Measurements from ENCODE around the gene ARFGAP1. TPM values are rescaled to one million over a fixed set of nuclear protein-coding genes. Genes with fewer than 3 reads are reported as not detected.
A peak's percentile ranks its signal among the peaks of the same experiment; 100 is the strongest.

Gene ARFGAP1
- total RNA-seq, 1 donor from 2014 or later, result 93.6 TPM

- H3K4me3 Mint-ChIP-seq (ENCODE audit: unreplicated experiment), result no peak within 1 kb of the TSS
- H3K36me3 Mint-ChIP-seq (ENCODE audit: unreplicated experiment), result no peaks in the 10 kb centered on the region
- H3K4me1 Mint-ChIP-seq (ENCODE audit: low read depth, unreplicated experiment), result peaks cover 3% of the 10 kb centered on the region
- TF ChIP-seq, protein P1, sequence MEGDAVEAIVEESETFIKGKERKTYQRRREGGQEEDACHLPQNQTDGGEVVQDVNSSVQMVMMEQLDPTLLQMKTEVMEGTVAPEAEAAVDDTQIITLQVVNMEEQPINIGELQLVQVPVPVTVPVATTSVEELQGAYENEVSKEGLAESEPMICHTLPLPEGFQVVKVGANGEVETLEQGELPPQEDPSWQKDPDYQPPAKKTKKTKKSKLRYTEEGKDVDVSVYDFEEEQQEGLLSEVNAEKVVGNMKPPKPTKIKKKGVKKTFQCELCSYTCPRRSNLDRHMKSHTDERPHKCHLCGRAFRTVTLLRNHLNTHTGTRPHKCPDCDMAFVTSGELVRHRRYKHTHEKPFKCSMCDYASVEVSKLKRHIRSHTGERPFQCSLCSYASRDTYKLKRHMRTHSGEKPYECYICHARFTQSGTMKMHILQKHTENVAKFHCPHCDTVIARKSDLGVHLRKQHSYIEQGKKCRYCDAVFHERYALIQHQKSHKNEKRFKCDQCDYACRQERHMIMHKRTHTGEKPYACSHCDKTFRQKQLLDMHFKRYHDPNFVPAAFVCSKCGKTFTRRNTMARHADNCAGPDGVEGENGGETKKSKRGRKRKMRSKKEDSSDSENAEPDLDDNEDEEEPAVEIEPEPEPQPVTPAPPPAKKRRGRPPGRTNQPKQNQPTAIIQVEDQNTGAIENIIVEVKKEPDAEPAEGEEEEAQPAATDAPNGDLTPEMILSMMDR (IDR thresholded peaks at IDR 0.05; ENCODE audit: partially characterized antibody, unreplicated experiment), result no peak
- peak; percentile 58 for DNase-seq
- H3K27me3 Mint-ChIP-seq (ENCODE audit: unreplicated experiment), result peaks cover 20% of the 10 kb centered on the region
- peaks cover 7% of the 10 kb centered on the region for H3K9me3 Mint-ChIP-seq (ENCODE audit: unreplicated experiment)
- H3K27ac Mint-ChIP-seq (ENCODE audit: unreplicated experiment), result no peak within 1 kb of the TSS
Observed at GRCh38 chr20:63235399-63235983, 37.1 kb upstream of the ARFGAP1 start, which contains the start of gene BIRC7. TSS of gene BIRC7 (plus strand) at chr20:63235905. CDS start at chr20:63236097, 192 bp downstream.

- Mint-ChIP-seq H3K9me3 (ENCODE audit: unreplicated experiment) (peaks cover 8% of the 10 kb centered on the region), H3K27ac (ENCODE audit: unreplicated experiment) (no peak overlapping the region), H3K4me3 (ENCODE audit: unreplicated experiment) (no peak overlapping the region)
Observed at GRCh38 chr20:63236116-63236837, 36.3 kb upstream of the ARFGAP1 start.

DNA sequence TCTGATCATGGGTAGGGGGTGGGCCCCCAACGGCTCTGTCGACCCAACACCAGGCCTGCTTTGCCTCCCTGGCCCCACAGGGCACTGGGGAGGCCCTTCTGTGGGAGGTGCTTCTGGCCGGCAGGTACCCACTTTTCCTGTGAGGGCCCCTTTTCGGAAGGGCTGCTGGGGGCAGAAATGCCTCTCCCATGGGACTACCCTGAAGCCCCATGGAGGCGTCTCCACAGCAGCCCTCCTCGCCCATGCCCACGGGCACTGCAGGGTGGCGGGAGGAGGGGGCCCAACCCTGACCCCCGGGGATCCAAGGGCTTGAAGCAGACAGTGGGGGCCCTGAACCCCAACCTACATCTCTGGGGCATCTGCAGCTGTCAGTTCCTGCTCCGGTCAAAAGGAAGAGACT, 34.6 kb upstream of the ARFGAP1 start:
- Mint-ChIP-seq H3K27ac (ENCODE audit: unreplicated experiment) (no peak overlapping the region), H3K36me3 (ENCODE audit: unreplicated experiment) (no peaks in the 10 kb centered on the region), H3K9me3 (ENCODE audit: unreplicated experiment) (peaks cover 10% of the 10 kb centered on the region), H3K4me3 (ENCODE audit: unreplicated experiment) (no peak overlapping the region), H3K27me3 (ENCODE audit: unreplicated experiment) (peaks cover 23% of the 10 kb centered on the region), H3K4me1 (ENCODE audit: low read depth, unreplicated experiment) (peaks cover 4% of the 10 kb centered on the region)
- DNase-seq, result no peak
- TF ChIP-seq, protein P1 (IDR thresholded peaks at IDR 0.05; ENCODE audit: partially characterized antibody, unreplicated experiment), result no peak

More at GRCh38 chr20:63236116-63236837, 36.3 kb upstream of the ARFGAP1 start:
- TF ChIP-seq, protein P1 (IDR thresholded peaks at IDR 0.05; ENCODE audit: partially characterized antibody, unreplicated experiment), result no peak
- DNase-seq, result no peak
- H3K4me1 Mint-ChIP-seq (ENCODE audit: low read depth, unreplicated experiment), result no peaks in the 10 kb centered on the region
- H3K27me3 Mint-ChIP-seq (ENCODE audit: unreplicated experiment), result peaks cover 22% of the 10 kb centered on the region
- H3K36me3 Mint-ChIP-seq (ENCODE audit: unreplicated experiment), result no peaks in the 10 kb centered on the region

GRCh38 chr20:63238514-63239125, 34.0 kb upstream of the ARFGAP1 start:
- H3K27me3 Mint-ChIP-seq (ENCODE audit: unreplicated experiment), result peaks cover 23% of the 10 kb centered on the region

More at GRCh38 chr20:63238514-63239125, 34.0 kb upstream of the ARFGAP1 start:
- Mint-ChIP-seq H3K36me3 (ENCODE audit: unreplicated experiment) (no peaks in the 10 kb centered on the region), H3K27ac (ENCODE audit: unreplicated experiment) (no peak overlapping the region), H3K4me1 (ENCODE audit: low read depth, unreplicated experiment) (peaks cover 5% of the 10 kb centered on the region), H3K9me3 (ENCODE audit: unreplicated experiment) (peaks cover 10% of the 10 kb centered on the region), H3K4me3 (ENCODE audit: unreplicated experiment) (no peak overlapping the region)
- TF ChIP-seq, protein P1 (IDR thresholded peaks at IDR 0.05; ENCODE audit: partially characterized antibody, unreplicated experiment), result no peak
- peak; percentile 29 for DNase-seq

All from glutamatergic neuron (in vitro differentiated cells).